Uterus (tissue), 4 donors: ENCODE measurements around the gene ZNF330. TPM values are rescaled to one million over a fixed set of nuclear protein-coding genes. Genes with fewer than 3 reads are reported as not detected.

Source experiments
- DNase-seq, 2 donors: peaks; one replicate each; pipeline ENCODE4 v3.0.0-alpha.2; 2019 to 2020
- H3K27ac ChIP-seq, 2 donors: fragments of 200-600 bp; sonication (generic); 1 replicate in 1 of 2; 2 replicates in 1 of 2; pipeline ENCODE4 v1.5.1; 2016 to 2018
- H3K27me3 ChIP-seq, 2 donors: fragments of 200-600 bp; sonication (generic); one replicate each; pipeline ENCODE4 v1.5.1; 2018 to 2019; ENCODE audit warnings: control low read depth in 1 of 2
- H3K36me3 ChIP-seq, 2 donors: fragments of 200-600 bp; sonication (generic); one replicate each; pipeline ENCODE4 v1.5.1; 2019; ENCODE audit warnings: control low read depth in 1 of 2
- H3K4me1 ChIP-seq, 2 donors: fragments of 200-600 bp; sonication (generic); one replicate each; pipeline ENCODE4 v1.5.1; 2018 to 2019; ENCODE audit warnings: control low read depth in 1 of 2
- H3K4me3 ChIP-seq, 2 donors: fragments of 200-600 bp; sonication (generic); 1 replicate in 1 of 2; 2 replicates in 1 of 2; pipeline ENCODE4 v1.5.1; 2018 to 2019; ENCODE audit warnings: mild to moderate bottlenecking in 1 of 2
- H3K9me3 ChIP-seq, 2 donors: fragments of 200-600 bp; sonication (generic); one replicate each; pipeline ENCODE4 v1.5.1; 2019; ENCODE audit warnings: control low read depth in 1 of 2
- POLR2A ChIP-seq, 2 donors: fragments of 450-650 bp; IDR thresholded peaks; one replicate each; pipeline ENCODE4 v1.6.1; 2016; ENCODE audit warnings: antibody characterized with exemption in 2 of 2, mild to moderate bottlenecking in 1 of 2, moderate library complexity in 1 of 2
- intact Hi-C: fragments of 100-400 bp; cut with DNase I; formaldehyde crosslinking; loops from one replicate; pipeline ENCODE4 v1.15.1; 2023; ENCODE audit warnings: low total_unique reads
- total RNA-seq, 4 donors: library from RNA; depleted of rRNA in 3 of 4; stranded (reverse); fragments of >200 nt in 3 of 4; gene quantifications; one replicate each; pipeline versions ENCODE4 v1.1.0 to v1.2.4, GENCODE V29; 2014 to 2023
- TF ChIP-seq, protein P1 (sequence below), 4 experiments: fragments of 200-600 bp in 2 of 4; fragments of 450-650 bp in 2 of 4; sonication (generic) in 2 of 4; IDR thresholded peaks; one replicate each; pipeline ENCODE4 v1.5.1; 2016 to 2019; ENCODE audit warnings: antibody characterized with exemption in 4 of 4, mild to moderate bottlenecking in 2 of 4, moderate library complexity in 1 of 4
- donor health status: DM: yes; HTN: yes; CAD: no.

The ZNF330 gene
- total RNA-seq, 4 donors from 2014 or later: 24.1 to 73.0 (median 39.1) TPM

DNA sequence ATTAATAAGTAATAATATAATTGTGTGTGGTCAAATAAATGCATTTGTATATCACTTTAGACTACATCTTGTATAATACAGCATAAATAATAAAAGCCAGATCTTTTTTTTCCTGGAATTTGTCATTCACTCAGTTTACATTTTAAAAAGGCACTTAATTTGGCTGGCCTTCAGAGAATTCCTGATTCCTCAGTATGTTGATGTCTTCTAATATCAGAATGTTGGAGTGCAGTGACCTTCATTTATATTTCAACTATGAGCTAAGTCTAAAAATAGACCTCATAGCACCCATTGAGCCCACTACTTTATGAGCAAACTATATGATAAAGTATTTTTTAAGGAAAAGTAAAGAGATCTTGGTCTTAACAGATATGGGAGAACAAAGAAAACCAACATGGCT lies 27.8 kb downstream of the ZNF330 start:
- DNase-seq: no peak
- Histone ChIP-seq H3K4me1 (no peaks in the 10 kb centered on the region), H3K27ac (no peak overlapping the region), H3K9me3 (no peaks in the 10 kb centered on the region), H3K27me3 (no peaks in the 10 kb centered on the region), H3K4me3 (no peak overlapping the region), H3K36me3 (no peaks in the 10 kb centered on the region)
- TF ChIP-seq, protein P1, sequence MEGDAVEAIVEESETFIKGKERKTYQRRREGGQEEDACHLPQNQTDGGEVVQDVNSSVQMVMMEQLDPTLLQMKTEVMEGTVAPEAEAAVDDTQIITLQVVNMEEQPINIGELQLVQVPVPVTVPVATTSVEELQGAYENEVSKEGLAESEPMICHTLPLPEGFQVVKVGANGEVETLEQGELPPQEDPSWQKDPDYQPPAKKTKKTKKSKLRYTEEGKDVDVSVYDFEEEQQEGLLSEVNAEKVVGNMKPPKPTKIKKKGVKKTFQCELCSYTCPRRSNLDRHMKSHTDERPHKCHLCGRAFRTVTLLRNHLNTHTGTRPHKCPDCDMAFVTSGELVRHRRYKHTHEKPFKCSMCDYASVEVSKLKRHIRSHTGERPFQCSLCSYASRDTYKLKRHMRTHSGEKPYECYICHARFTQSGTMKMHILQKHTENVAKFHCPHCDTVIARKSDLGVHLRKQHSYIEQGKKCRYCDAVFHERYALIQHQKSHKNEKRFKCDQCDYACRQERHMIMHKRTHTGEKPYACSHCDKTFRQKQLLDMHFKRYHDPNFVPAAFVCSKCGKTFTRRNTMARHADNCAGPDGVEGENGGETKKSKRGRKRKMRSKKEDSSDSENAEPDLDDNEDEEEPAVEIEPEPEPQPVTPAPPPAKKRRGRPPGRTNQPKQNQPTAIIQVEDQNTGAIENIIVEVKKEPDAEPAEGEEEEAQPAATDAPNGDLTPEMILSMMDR (IDR thresholded peaks at IDR 0.05): no peak
- no peak for TF ChIP-seq POLR2A (IDR thresholded peaks at IDR 0.05)
- intact Hi-C loops: no loop called here

DNA sequence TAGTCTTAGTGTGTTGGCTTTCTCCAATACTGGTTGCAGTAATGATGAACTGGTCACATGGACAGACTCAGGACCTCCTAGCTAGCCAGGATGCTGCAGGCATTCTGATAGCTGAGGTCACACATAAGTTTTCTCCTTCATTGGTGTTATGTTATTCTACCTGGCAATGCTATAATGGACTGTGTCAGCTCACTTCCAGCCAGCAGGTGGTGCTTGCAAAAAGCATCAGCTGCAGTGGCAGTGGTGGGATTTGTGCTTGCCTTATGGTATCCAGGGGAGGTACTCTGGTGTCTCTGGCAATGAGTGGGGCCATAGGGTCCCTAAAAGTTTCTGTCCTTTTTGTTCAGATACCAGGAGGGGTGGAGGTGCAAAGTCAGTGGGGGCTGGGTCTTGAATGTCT lies 33.6 kb downstream of the ZNF330 start:
- no peak for TF ChIP-seq POLR2A (IDR thresholded peaks at IDR 0.05)
- TF ChIP-seq, protein P1 (IDR thresholded peaks at IDR 0.05): no peak
- H3K9me3 ChIP-seq: no peaks in the 10 kb centered on the region
- intact Hi-C loops: no loop called here

DNA sequence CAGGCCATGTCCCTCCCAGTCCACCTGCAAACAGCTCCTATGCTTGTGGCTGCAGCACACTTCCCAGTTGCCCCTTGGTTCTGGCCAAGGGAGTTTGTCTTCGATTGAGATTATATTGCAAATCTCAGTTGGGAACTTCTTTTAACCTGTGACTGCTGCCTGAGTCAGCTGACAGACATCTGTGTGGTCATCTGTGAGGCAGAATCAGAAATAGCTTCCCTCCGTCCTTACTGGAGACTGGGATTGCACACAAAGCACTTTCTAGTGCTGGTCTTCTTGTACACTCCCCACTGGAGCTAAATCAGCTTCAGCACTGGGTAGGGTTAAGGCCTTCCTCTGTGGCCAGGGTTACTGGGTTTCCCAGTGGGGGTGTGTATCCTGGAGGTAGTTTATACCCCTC lies 34.3 kb downstream of the ZNF330 start:
- intact Hi-C loops: no loop called here
- Histone ChIP-seq H3K27ac (no peak overlapping the region), H3K27me3 (no peaks in the 10 kb centered on the region), H3K4me3 (no peak overlapping the region), H3K9me3 (no peaks in the 10 kb centered on the region), H3K4me1 (no peaks in the 10 kb centered on the region), H3K36me3 (no peaks in the 10 kb centered on the region)
- DNase-seq: no peak
- TF ChIP-seq POLR2A (IDR thresholded peaks at IDR 0.05): no peak
- TF ChIP-seq, protein P1 (IDR thresholded peaks at IDR 0.05): no peak

More for the DNA sequence above, 33.6 kb downstream of the ZNF330 start:
- H3K27me3 ChIP-seq: no peaks in the 10 kb centered on the region
- DNase-seq: no peak
- H3K27ac ChIP-seq: no peak overlapping the region
- no peaks in the 10 kb centered on the region for H3K36me3 ChIP-seq
- no peak overlapping the region for H3K4me3 ChIP-seq
- H3K4me1 ChIP-seq: no peaks in the 10 kb centered on the region

DNA sequence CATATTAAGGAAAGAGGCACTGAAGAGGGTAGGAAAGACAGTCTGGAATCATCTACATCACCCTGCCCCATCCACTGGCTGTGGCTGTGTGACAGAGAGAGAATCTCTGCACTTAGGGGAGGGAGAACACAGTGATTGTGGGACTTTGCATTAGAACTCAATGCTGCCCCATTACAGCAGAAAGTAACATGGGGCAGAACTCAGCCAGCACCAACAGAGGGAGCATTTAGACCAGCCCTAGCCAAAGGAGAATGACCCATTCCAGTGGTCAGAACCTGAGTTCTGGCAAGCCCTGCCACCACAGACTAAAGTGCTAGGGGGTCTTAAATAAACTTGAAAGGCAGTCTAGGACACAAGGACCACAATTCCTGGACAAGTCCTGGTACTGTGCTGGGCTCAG lies 37.9 kb downstream of the ZNF330 start:
- no peaks in the 10 kb centered on the region for H3K4me1 ChIP-seq
- intact Hi-C loops: no loop called here

DNA sequence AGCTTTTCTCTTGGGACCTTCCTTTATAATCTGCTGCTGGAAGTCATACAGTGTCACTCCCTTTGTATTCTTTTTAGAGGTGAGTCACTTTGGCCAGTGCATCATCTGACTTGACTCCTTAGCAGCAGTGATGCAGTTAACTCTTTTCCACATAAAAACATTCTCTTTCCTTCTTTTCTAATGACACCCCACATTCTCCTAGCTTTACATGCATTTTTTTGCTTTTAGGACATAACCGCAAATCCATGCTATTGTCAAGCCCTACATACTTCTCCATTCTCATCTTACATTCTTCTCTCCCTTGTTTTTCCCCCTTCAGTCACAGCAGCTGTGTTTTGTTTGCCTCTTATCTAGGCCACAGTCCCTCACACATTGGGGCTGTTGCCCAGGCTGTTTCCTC lies 55.1 kb downstream of the ZNF330 start:
- H3K9me3 ChIP-seq: no peaks in the 10 kb centered on the region
- intact Hi-C loops: no loop called here
- TF ChIP-seq POLR2A (IDR thresholded peaks at IDR 0.05): no peak
- TF ChIP-seq, protein P1 (IDR thresholded peaks at IDR 0.05): no peak
- no peak for DNase-seq
- H3K4me1 ChIP-seq: no peaks in the 10 kb centered on the region
- H3K27ac ChIP-seq: no peak overlapping the region
- H3K36me3 ChIP-seq: no peaks in the 10 kb centered on the region
- no peaks in the 10 kb centered on the region for H3K27me3 ChIP-seq
- H3K4me3 ChIP-seq: no peak overlapping the region

More for the DNA sequence above, 37.9 kb downstream of the ZNF330 start:
- no peak overlapping the region for H3K27ac ChIP-seq
- no peaks in the 10 kb centered on the region for H3K9me3 ChIP-seq
- no peaks in the 10 kb centered on the region for H3K27me3 ChIP-seq
- H3K4me3 ChIP-seq: no peak overlapping the region
- TF ChIP-seq, protein P1 (IDR thresholded peaks at IDR 0.05): no peak
- TF ChIP-seq POLR2A (IDR thresholded peaks at IDR 0.05): no peak
- no peak for DNase-seq
- H3K36me3 ChIP-seq: no peaks in the 10 kb centered on the region
